A673 (cell line): ENCODE results near the gene TAF3. TPM values are rescaled to one million over a fixed set of nuclear protein-coding genes. Genes with fewer than 3 reads are reported as not detected.

ENCODE experiments used
- BruUV-seq: library from RNA; stranded (reverse); fragments of 400-500 nt; replicated peaks from 2 replicates; lab custom pipeline; 2021; lab: Mats Ljungman, UMichigan
- CTCF ChIA-PET: fragments of 300-600 bp; sonication (Branson Sonifier 250); formaldehyde crosslinking; loops from one replicate; lab custom pipeline; 2022; ENCODE audit warnings: antibody characterized with exemption; lab: Charles Lee
- POLR2A ChIA-PET: fragments of 300-600 bp; sonication (Branson Sonifier 250); formaldehyde crosslinking; loops from one replicate; lab custom pipeline; 2022; ENCODE audit warnings: antibody characterized with exemption; ENCODE audit not compliant: low non-redundant PET; lab: Charles Lee
- DNase-seq: peaks from one replicate; pipeline ENCODE4 v3.0.0-alpha.2; 2015; ENCODE audit warnings: low spot score
- H3K27ac ChIP-seq: fragments of 200-600 bp; sonication (generic); 2 replicates; pipeline ENCODE4 v1.5.1; 2016; ENCODE audit warnings: mixed run types, low read depth, mild to moderate bottlenecking, mixed read lengths, antibody characterized with exemption, low read length; ENCODE audit not compliant: poor library complexity, severe bottlenecking
- H3K27me3 ChIP-seq: fragments of 200-600 bp; sonication (generic); replicated peaks from 2 replicates; pipeline ENCODE4 v1.6.1; 2017; ENCODE audit warnings: mixed run types, low read depth, mild to moderate bottlenecking, mixed read lengths, antibody characterized with exemption, low read length; ENCODE audit not compliant: insufficient read depth, poor library complexity
- H3K36me3 ChIP-seq: fragments of 200-600 bp; sonication (generic); 2 replicates; pipeline ENCODE4 v1.6.1; 2016; ENCODE audit warnings: mixed run types, mild to moderate bottlenecking, mixed read lengths, antibody characterized with exemption, low read length; ENCODE audit not compliant: insufficient read depth, poor library complexity, severe bottlenecking
- H3K4me1 ChIP-seq: fragments of 200-600 bp; sonication (generic); 2 replicates; pipeline ENCODE4 v1.6.1; 2017; ENCODE audit warnings: mixed run types, mild to moderate bottlenecking, mixed read lengths, antibody characterized with exemption, low read length; ENCODE audit not compliant: insufficient read depth, poor library complexity, severe bottlenecking
- H3K4me3 ChIP-seq: fragments of 200-600 bp; sonication (generic); 2 replicates; pipeline ENCODE4 v1.5.1; 2016; ENCODE audit warnings: low read depth, mixed run types, mild to moderate bottlenecking, mixed read lengths, low read length; ENCODE audit not compliant: poor library complexity, severe bottlenecking
- H3K9me3 ChIP-seq: fragments of 200-600 bp; sonication (generic); 2 replicates; pipeline ENCODE4 v1.6.1; 2016; ENCODE audit warnings: mixed run types, low read depth, mild to moderate bottlenecking, mixed read lengths, antibody characterized with exemption, low read length; ENCODE audit not compliant: poor library complexity, severe bottlenecking
- CTCF ChIP-seq: fragments of 300-800, 200-600 bp; sonication (generic); conservative IDR thresholded peaks from 2 replicates; pipeline ENCODE4 v1.5.1; 2017; ENCODE audit warnings: low read depth, mild to moderate bottlenecking, antibody characterized with exemption, low read length, moderate library complexity, mixed read lengths
- EZH2 ChIP-seq: fragments of 200-600 bp; sonication (generic); IDR thresholded peaks from 2 replicates; pipeline ENCODE4 v1.6.1; 2017; ENCODE audit warnings: borderline replicate concordance, low read depth, mild to moderate bottlenecking, mixed read lengths, antibody characterized with exemption, low read length; ENCODE audit not compliant: poor library complexity, severe bottlenecking
- intact Hi-C: fragments of 100-400 bp; cut with micrococcal nuclease; formaldehyde crosslinking; loops from one replicate; pipeline ENCODE4 v1.10.0; 2022; ENCODE audit not compliant: unreplicated experiment
- total RNA-seq: library from RNA; stranded (reverse); gene quantifications from 2 replicates; pipeline ENCODE4 v1.2.3, GENCODE V29; 2021

The TAF3 gene
- total RNA-seq, 1 experiment from 2014 or later, result 14.0 TPM

GRCh38 chr10:7886056-7886455, 67.8 kb downstream of the TAF3 start:
- POLR2A ChIA-PET, result no interaction called here

GRCh38 chr10:7887174-7887816, 69.0 kb downstream of the TAF3 start:
- H3K27ac ChIP-seq, result no peak overlapping the region
- no peaks in the 10 kb centered on the region for H3K36me3 ChIP-seq
- POLR2A ChIA-PET, result interaction anchor here (0.7 kb wide), 1 partner anchor 22 kb away, joined by 9 read pairs; no protein-coding TSS in a partner anchor
- no peaks in the 10 kb centered on the region for H3K9me3 ChIP-seq
- H3K4me3 ChIP-seq, result no peak overlapping the region
- TF ChIP-seq EZH2 (no peak), CTCF (no peak)
- CTCF ChIA-PET, result no interaction called here
- H3K27me3 ChIP-seq, result no peaks in the 10 kb centered on the region
- BruUV-seq, result no TSS peak
- intact Hi-C loops, result no loop called here
- no peaks in the 10 kb centered on the region for H3K4me1 ChIP-seq
- DNase-seq, result no peak

More at GRCh38 chr10:7886056-7886455, 67.8 kb downstream of the TAF3 start:
- DNase-seq, result no peak
- Histone ChIP-seq H3K36me3 (no peaks in the 10 kb centered on the region), H3K4me1 (no peaks in the 10 kb centered on the region), H3K9me3 (no peaks in the 10 kb centered on the region), H3K27ac (no peak overlapping the region), H3K4me3 (no peak overlapping the region), H3K27me3 (no peaks in the 10 kb centered on the region)
- no TSS peak for BruUV-seq
- TF ChIP-seq CTCF (no peak), EZH2 (no peak)
- intact Hi-C loops, result no loop called here
- CTCF ChIA-PET, result no interaction called here

- CTCF ChIA-PET, result no interaction called here
- DNase-seq, result no peak
- Histone ChIP-seq H3K36me3 (no peaks in the 10 kb centered on the region), H3K9me3 (no peaks in the 10 kb centered on the region), H3K4me1 (no peaks in the 10 kb centered on the region), H3K27me3 (no peaks in the 10 kb centered on the region), H3K27ac (no peak overlapping the region), H3K4me3 (no peak overlapping the region)
- BruUV-seq, result no TSS peak
- TF ChIP-seq CTCF, result no peak
- TF ChIP-seq EZH2, result no peak
- intact Hi-C loops, result no loop called here
- POLR2A ChIA-PET, result no interaction called here
Measured at GRCh38 chr10:7889947-7890542, 71.7 kb downstream of the TAF3 start.
